ENCODE data around the gene DOCK3. TPM values are rescaled to one million over a fixed set of nuclear protein-coding genes. Genes with fewer than 3 reads are reported as not detected.
"Not testable (repeated sequence)": the region's sequence is repeated elsewhere in the genome, so short reads cannot be mapped to it uniquely, and the experiment has no call there.

The DOCK3 gene
- total and polyA plus RNA-seq, 9 donors: 0.04 to 0.71 (median 0.27) TPM; not detected in 1

DNA sequence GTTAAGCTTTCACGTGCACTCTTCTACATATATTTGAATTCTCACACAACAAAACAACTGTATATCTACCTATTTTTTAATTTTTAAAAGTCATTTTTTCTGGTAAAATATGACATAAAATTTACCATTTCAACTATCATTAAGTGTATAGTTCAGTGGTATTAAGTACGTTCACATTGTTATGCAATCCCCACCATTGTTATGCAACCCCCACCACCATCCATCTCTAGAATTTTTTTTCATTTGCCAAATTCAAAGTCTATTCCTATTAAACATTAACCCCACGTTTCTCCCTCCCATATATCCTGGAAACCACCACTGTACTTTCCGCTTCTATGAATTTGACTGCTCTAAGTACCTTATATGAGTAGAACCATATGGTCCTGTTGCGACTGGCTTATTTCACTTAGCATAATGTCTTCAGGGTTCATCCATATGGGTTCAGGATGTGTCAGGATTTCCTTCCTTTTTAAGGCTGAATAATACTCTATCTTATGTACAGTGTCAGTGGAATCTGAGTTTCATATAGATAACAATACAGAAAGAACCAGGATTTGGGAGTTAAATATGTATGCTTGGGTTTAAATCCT is 279.2 kb downstream of the DOCK3 start:
- Histone ChIP-seq H3K27me3 (no peaks in the 10 kb centered on the region), H3K36me3 (no peaks in the 10 kb centered on the region), H3K4me3 (no peak overlapping the region), H3K27ac (no peak overlapping the region), H3K4me1 (ENCODE audit: insufficient read depth) (no peaks in the 10 kb centered on the region), H3K9me3 (no peaks in the 10 kb centered on the region)
- TF ChIP-seq EP300 (IDR thresholded peaks at IDR 0.05) (no peak), POLR2A (IDR thresholded peaks at IDR 0.05) (no peak)
- TF ChIP-seq, protein P1, sequence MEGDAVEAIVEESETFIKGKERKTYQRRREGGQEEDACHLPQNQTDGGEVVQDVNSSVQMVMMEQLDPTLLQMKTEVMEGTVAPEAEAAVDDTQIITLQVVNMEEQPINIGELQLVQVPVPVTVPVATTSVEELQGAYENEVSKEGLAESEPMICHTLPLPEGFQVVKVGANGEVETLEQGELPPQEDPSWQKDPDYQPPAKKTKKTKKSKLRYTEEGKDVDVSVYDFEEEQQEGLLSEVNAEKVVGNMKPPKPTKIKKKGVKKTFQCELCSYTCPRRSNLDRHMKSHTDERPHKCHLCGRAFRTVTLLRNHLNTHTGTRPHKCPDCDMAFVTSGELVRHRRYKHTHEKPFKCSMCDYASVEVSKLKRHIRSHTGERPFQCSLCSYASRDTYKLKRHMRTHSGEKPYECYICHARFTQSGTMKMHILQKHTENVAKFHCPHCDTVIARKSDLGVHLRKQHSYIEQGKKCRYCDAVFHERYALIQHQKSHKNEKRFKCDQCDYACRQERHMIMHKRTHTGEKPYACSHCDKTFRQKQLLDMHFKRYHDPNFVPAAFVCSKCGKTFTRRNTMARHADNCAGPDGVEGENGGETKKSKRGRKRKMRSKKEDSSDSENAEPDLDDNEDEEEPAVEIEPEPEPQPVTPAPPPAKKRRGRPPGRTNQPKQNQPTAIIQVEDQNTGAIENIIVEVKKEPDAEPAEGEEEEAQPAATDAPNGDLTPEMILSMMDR (IDR thresholded peaks at IDR 0.05): no peak
- 67 to 77% (median 72%) methylated on average over 5 of the region's 5 CpGs for WGBS, 3 donors
- DNase-seq: no peak
- intact Hi-C loops (cut with DNase I): no loop called here

DNA sequence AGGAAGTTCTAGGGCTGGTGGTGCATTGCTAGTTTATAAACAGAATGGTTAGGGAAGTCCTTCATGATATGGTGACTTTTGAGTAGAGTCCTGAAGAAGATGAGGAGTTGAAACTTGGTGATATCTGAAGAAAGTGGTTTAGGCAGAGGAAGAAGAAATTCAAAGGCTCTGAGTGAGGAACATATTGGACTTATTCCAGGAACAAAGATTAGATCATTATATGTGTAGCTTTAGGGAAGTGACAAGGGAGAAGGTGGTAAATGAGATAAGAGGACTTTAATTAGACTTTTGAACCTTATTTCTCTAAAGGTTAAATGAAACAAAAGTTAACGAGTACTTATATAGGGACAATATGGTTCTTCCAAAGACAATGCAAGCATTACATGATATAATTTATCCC is 286.7 kb downstream of the DOCK3 start:
- H3K4me3 ChIP-seq: no peak overlapping the region
- 70 to 85% (median 80%) methylated on average over 1 of the region's 1 CpG for WGBS, 3 donors

DNA sequence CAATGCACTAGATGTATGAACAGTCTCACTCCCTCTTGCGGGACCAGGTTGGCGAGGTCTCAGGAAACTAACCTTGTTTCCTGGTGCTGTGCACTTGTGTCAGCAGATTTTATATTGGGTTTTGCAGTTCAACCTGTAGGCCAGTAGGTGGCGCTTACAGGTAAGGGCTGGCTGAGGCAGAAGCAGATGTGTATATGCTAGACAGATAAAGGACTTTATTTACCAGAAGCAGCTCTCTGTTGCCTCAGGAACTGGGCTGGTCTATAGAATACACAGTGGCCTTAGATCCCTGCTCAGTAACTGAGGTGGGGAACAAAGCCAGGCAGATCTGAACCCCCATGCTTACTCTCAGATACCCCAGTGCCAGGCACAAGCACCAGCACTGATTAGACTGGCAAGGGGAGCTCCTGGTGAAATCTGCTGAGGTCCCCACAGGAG is 296.8 kb downstream of the DOCK3 start:
- no peak overlapping the region for H3K27ac ChIP-seq
- no peak for DNase-seq
- intact Hi-C loops (cut with DNase I): no loop called here
- no peaks in the 10 kb centered on the region for H3K27me3 ChIP-seq
- 11 to 15% (median 12%) methylated on average over 3 of the region's 3 CpGs for WGBS, 3 donors
- H3K4me3 ChIP-seq: no peak overlapping the region
- no peaks in the 10 kb centered on the region for H3K9me3 ChIP-seq
- no peaks in the 10 kb centered on the region for H3K4me1 ChIP-seq (ENCODE audit: insufficient read depth)
- no peaks in the 10 kb centered on the region for H3K36me3 ChIP-seq
- TF ChIP-seq EP300 (IDR thresholded peaks at IDR 0.05) (no peak), POLR2A (IDR thresholded peaks at IDR 0.05) (no peak)
- TF ChIP-seq, protein P1 (IDR thresholded peaks at IDR 0.05): no peak

More for the DNA sequence above, 286.7 kb downstream of the DOCK3 start:
- Histone ChIP-seq H3K4me1 (ENCODE audit: insufficient read depth) (no peaks in the 10 kb centered on the region), H3K9me3 (no peaks in the 10 kb centered on the region), H3K27me3 (no peaks in the 10 kb centered on the region), H3K27ac (no peak overlapping the region), H3K36me3 (no peaks in the 10 kb centered on the region)
- intact Hi-C loops (cut with DNase I): no loop called here
- TF ChIP-seq POLR2A (IDR thresholded peaks at IDR 0.05) (no peak), EP300 (IDR thresholded peaks at IDR 0.05) (no peak)
- TF ChIP-seq, protein P1 (IDR thresholded peaks at IDR 0.05): no peak
- no peak for DNase-seq

DNA sequence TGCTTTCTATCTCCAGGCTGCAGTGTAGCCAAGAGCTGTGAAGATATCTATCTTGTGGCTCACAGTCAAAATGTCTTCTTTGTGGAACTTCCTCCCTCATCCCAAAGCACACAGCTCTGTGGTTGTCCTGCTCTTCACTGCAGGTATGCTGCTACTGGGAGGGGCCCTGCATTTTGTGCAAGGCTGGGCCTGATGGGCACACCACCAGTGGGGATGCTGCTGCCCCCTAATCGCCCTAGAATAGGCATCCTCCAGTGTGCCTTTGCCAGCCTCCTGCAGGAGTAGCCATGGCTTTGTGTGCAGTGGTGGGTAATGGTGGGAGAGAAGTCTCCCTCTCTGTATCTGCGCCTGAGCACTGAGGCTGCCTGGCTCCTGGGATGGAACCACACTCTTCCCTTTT is 297.3 kb downstream of the DOCK3 start:
- H3K9me3 ChIP-seq: no peaks in the 10 kb centered on the region
- H3K36me3 ChIP-seq: no peaks in the 10 kb centered on the region
- 73 to 97% (median 81%) methylated on average over 2 of the region's 2 CpGs for WGBS, 3 donors
- no peak overlapping the region for H3K4me3 ChIP-seq
- no peak overlapping the region for H3K27ac ChIP-seq
- no peaks in the 10 kb centered on the region for H3K4me1 ChIP-seq (ENCODE audit: insufficient read depth)
- intact Hi-C loops (cut with DNase I): no loop called here
- H3K27me3 ChIP-seq: no peaks in the 10 kb centered on the region
- TF ChIP-seq POLR2A (IDR thresholded peaks at IDR 0.05) (no peak), EP300 (IDR thresholded peaks at IDR 0.05) (no peak)
- TF ChIP-seq, protein P1 (IDR thresholded peaks at IDR 0.05): no peak
- DNase-seq: no peak

DNA sequence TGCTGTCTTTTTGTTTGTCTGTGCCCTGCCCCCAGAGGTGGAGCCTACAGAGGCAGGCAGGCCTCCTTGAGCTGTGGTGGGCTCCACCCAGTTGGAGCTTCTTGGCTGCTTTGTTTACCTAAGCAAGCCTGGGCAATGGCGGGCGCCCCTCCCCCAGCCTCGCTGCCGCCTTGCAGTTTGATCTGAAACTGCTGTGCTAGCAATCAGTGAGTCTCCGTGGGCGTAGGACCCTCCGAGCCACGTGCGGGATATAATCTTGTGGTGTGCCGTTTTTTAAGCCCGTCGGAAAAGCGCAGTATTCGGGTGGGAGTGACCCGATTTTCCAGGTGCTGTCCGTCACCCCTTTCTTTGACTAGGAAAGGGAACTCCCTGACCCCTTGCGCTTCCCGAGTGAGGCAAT is 303.9 kb downstream of the DOCK3 start:
- H3K4me1 ChIP-seq (ENCODE audit: insufficient read depth); H3K9me3 ChIP-seq; H3K27ac ChIP-seq; intact Hi-C loops (cut with DNase I); DNase-seq; H3K36me3 ChIP-seq; H3K27me3 ChIP-seq; H3K4me3 ChIP-seq: not testable (repeated sequence)
- 70 to 73% (median 71%) methylated on average over 18 of the region's 18 CpGs for WGBS, 3 donors

Measured in ovary (tissue), 9 donors.